HG03442 (cell line): Measurements from ENCODE around the gene ARID2.

Experiments used
- ATAC-seq: cut with Tn5 transposase; IDR thresholded peaks from one replicate; pipeline ENCODE4 v1.9.1; 2021; ENCODE audit warnings: mild to moderate bottlenecking, moderate library complexity; ENCODE audit not compliant: unreplicated experiment

The ARID2 gene

GRCh38 chr12:45849289-45849688 lies 119.8 kb downstream of the ARID2 start:
- ATAC-seq = no peak

DNA sequence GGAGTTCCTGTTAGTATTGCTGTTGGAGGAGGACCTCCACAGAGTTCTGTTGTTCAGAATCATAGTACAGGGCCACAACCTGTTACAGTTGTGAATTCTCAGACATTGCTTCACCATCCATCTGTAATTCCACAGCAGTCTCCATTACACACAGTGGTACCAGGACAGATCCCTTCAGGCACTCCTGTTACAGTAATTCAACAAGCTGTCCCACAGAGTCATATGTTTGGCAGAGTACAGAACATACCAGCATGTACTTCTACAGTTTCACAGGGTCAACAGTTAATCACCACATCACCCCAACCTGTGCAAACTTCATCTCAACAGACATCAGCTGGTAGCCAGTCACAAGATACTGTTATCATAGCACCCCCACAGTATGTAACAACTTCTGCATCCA lies 120.8 kb downstream of the ARID2 start:
- ATAC-seq = no peak

DNA sequence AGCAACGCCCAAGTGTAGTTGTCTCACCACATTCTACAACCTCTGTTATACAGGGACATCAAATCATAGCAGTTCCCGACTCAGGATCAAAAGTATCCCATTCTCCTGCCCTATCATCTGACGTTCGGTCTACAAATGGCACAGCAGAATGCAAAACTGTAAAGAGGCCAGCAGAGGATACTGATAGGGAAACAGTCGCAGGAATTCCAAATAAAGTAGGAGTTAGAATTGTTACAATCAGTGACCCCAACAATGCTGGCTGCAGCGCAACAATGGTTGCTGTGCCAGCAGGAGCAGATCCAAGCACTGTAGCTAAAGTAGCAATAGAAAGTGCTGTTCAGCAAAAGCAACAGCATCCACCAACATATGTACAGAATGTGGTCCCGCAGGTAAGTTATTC lies 123.0 kb downstream of the ARID2 start:
- ATAC-seq = no peak

DNA sequence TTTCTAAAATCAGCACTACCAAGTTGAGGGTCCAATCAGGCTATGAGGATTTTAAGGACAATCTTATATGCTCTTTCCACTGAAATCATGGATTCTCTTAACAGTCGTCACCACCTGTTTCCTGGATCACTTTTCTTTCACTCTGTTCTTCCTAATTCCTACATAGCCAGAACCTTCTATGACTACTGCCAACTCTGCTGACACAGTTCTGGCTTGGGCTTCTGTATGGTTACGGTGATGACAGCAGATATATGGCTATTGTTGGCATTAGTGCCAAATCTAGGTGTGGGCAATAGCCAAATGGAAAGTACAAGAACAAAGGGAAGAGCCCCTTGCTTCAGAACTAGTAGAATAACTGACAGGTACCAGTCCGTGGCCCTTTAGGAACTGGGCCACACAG lies 124.0 kb downstream of the ARID2 start:
- ATAC-seq = no peak

- ATAC-seq = no peak
Measured at GRCh38 chr12:45863332-45863731, 133.8 kb downstream of the ARID2 start.

- no peak for ATAC-seq
Measured at GRCh38 chr12:45866299-45866698, 136.8 kb downstream of the ARID2 start.

- ATAC-seq = no peak
Measured at GRCh38 chr12:45872446-45872845, 142.9 kb downstream of the ARID2 start.

DNA sequence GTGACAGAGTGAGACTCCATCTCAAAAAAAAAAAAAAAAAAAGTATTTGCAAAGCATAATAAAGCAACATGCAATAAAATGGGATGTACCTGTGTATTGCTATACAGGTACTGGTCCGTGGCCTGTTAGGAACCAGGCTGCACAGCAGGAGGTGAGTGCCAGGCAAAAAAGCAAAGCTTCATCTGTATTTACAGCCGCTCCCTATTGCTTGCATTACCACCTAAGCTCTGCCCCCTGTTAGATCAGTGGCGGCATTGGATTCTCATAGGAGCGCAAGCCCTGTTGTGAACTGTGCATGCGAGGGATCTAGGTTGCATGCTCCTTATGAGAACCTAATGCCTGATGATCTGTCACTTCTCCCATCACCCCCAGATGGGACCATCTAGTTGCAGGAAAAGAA lies 147.6 kb downstream of the ARID2 start:
- no peak for ATAC-seq

GRCh38 chr12:45878630-45879255 lies 149.2 kb downstream of the ARID2 start:
- ATAC-seq = no peak

GRCh38 chr12:45879363-45879895 lies 149.9 kb downstream of the ARID2 start:
- no peak for ATAC-seq

DNA sequence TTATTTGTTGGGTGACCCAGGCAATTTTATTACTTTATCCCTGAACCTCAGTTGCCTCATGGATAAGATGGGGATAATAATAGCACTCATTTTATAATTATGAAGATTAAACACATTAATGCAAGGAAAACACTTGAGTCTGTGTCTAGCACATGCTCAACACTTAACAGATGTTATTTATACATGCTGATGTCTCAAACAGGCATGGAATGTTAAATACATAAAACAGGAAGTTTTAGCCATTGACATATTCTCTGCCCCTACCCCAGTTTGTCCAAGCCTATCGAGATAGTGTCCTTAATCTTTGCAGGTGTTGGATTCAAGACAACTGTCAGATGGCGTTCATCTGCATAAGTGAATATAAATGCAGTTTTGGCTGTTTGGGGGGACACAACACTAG lies 151.0 kb downstream of the ARID2 start:
- ATAC-seq = no peak

DNA sequence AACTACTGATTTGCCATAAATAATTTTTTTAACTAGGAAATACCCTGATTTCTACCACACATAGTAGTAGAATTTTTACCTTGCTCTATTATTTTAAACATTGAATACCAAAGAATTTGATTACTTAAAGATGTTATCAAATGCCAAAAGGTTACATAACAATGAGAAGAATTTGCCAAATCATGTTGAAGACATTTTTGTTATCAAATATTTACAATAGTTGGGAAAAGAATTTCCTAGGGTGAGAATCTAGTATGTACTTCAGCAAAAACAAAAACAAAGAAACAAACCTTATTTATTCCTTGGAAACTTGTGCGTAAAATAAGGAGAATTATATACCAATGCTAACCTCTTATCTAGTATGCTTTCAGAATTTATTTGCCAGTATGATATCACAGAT lies 153.7 kb downstream of the ARID2 start:
- ATAC-seq = no peak

DNA sequence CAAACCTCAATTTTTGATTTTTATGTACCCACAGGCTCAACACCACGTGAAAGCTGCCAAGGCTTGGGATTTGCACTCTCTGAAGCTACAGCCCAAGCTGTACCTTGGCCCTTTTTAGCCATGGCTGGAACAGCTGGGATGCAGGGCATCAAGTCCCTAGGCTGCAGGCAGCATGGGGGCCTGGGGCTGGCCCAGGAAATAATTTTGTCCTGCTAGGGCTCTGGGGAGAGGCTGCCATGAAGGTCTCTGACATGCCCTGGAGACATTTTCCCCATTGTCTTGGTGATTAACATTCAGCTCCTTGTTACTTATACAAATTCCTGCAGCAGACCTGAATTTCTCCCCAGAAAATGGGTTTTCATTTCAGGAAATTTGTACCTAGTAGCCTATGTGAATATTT lies 157.2 kb downstream of the ARID2 start:
- ATAC-seq = no peak

- no peak for ATAC-seq
Measured at GRCh38 chr12:45887544-45887943, 158.0 kb downstream of the ARID2 start.

DNA sequence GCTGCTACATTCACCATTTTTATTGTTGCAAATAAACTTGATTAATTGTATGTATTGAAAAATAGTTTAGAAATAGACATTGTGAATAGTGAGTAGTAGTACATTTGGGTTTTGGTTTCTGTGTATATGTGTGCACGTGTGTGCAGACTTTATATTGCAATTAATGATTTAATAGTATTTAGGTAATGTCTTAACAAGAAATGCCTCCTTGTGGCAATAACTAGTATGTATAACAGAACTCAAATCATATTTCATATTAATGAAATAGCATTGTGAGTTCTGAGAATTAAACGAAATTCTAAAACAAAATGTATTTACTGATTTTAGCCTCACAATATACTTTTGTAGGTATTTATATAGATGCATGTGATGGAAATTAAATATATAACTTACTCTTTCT lies 160.8 kb downstream of the ARID2 start:
- no peak for ATAC-seq

- no peak for ATAC-seq
Measured at GRCh38 chr12:45893240-45893639, 163.7 kb downstream of the ARID2 start.

- no peak for ATAC-seq
Measured at GRCh38 chr12:45895961-45896360, 166.5 kb downstream of the ARID2 start.

GRCh38 chr12:45898094-45898493 lies 168.6 kb downstream of the ARID2 start:
- no peak for ATAC-seq

GRCh38 chr12:45907955-45908354 lies 178.4 kb downstream of the ARID2 start:
- ATAC-seq = peak; percentile 83

- ATAC-seq = no peak
Measured at GRCh38 chr12:45909041-45909713, 179.7 kb downstream of the ARID2 start.

GRCh38 chr12:45912774-45913173 lies 183.3 kb downstream of the ARID2 start:
- ATAC-seq = no peak

GRCh38 chr12:45913631-45914030 lies 184.1 kb downstream of the ARID2 start:
- ATAC-seq = no peak

- ATAC-seq = no peak
Measured at GRCh38 chr12:45914090-45914489, 184.6 kb downstream of the ARID2 start.
